Heart left ventricle (tissue), 13 donors: ENCODE measurements around the gene GOLGA6L10.
"Not testable (repeated sequence)": the region's sequence is repeated elsewhere in the genome, so short reads cannot be mapped to it uniquely, and the experiment has no call there.

ENCODE experiments used
- POLR2A ChIP-seq, 2 donors: fragments of 450-650 bp; IDR thresholded peaks; one replicate each; pipeline ENCODE4 v1.6.1; 2017; ENCODE audit warnings: antibody characterized with exemption in 2 of 2, mild to moderate bottlenecking in 2 of 2, moderate library complexity in 2 of 2
- TF ChIP-seq, protein P1 (sequence below), 12 donors: fragments of 200-600 bp; sonication (generic) in 4 of 12; IDR thresholded peaks; one replicate each; pipeline versions ENCODE4 v1.5.0 to v1.8.0; 2018 to 2022; ENCODE audit warnings: antibody characterized with exemption in 12 of 12, mild to moderate bottlenecking in 5 of 12
- donor health status: ischemic (EF 13 %, LVEDD 7.1; RV severe dilation, severe dysfunction).
- donor health status: DM: no; HTN: yes; CAD: no.
- donor health status: DM: no; HTN: no; CAD: no.
- donor health status: ischemic (EF 25% LVEDD 6.9; RV normal size, moderate dysfunction).
- donor health status: ischemic (EF 25% LVEDD 5.7; RV mildly dilated, moderate dysfunction).
- donor health status: ischemic (EF 35%, LVEDD 5.7; RV mildly dilated, moderate dysfunction).
- donor health status: nonischemic (EF 11% LVEDD 7.7; RV severe dilation, severe dysfunction).
- donor health status: DM: yes; HTN: yes; CAD: no.
- donor health status: PGD.
- donor health status: ischemic (EF 29% LVEDD 5.4; RV normal size, mild dysfunction).
- donor health status: nonischemic (EF 23%, LVEDD 6.1; RV moderate dilation, normal function).

DNA sequence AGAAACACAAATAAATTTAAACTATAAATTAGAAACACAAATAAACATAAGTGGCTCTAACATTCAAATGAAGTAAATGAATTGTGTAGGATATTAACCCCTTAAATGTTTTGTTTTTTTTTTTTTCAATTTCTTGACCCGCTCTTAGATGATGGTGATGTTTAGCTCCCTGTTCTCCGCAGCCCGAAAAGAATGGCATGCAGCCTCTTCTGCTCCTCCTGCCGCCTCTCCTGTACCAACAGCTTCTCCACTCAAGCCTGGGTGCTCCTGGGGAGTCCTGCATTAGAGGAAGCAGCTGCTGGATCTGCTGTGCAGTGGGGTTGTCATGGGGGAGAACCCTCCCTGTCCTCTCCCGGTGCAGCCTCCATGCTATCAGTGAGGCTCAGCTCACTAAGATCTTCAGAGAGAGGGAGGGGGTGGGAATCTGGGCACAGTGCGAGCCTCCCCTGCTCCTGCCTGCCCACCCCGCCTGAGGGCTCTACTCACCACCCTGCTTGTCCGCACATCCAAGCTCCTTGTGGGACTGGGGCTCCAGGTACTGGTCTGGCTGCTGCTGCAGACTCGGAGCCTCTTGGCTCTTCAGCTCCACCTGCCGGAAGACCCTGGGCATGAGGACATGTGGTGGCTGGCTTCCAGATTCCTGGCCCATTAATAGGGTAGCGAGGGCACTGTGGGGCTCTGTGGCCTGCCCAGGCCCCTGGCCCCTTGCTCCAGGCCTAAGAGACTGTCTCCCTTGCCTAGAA lies 6.5 kb downstream of the GOLGA6L10 start:
- not testable (repeated sequence) for TF ChIP-seq POLR2A (IDR thresholded peaks at IDR 0.05)
- TF ChIP-seq, protein P1, sequence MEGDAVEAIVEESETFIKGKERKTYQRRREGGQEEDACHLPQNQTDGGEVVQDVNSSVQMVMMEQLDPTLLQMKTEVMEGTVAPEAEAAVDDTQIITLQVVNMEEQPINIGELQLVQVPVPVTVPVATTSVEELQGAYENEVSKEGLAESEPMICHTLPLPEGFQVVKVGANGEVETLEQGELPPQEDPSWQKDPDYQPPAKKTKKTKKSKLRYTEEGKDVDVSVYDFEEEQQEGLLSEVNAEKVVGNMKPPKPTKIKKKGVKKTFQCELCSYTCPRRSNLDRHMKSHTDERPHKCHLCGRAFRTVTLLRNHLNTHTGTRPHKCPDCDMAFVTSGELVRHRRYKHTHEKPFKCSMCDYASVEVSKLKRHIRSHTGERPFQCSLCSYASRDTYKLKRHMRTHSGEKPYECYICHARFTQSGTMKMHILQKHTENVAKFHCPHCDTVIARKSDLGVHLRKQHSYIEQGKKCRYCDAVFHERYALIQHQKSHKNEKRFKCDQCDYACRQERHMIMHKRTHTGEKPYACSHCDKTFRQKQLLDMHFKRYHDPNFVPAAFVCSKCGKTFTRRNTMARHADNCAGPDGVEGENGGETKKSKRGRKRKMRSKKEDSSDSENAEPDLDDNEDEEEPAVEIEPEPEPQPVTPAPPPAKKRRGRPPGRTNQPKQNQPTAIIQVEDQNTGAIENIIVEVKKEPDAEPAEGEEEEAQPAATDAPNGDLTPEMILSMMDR (IDR thresholded peaks at IDR 0.05), result peak in 11 of 12 donors; percentile 15 to 59 (median 28)
